Activated CD8-positive, alpha-beta memory T cell treated with anti-CD3 and anti-CD28 coated beads, Interleukin-2, amount 10 ng/mL, durations not matched to agents 7 days and 5 days (primary cell): ENCODE data around the gene HOXA5. TPM values are rescaled to one million over a fixed set of nuclear protein-coding genes. Genes with fewer than 3 reads are reported as not detected.

Experiments
- ATAC-seq: fragments of 150-1000 bp; cut with Tn5 transposase; one replicate; pipeline ENCODE4 v1.10.0; 2021; ENCODE audit warnings: moderate library complexity
- CTCF ChIA-PET: fragments of 350-600 bp; sonication (Branson Sonifier 250); formaldehyde crosslinking; loops from one replicate; lab custom pipeline; 2021; ENCODE audit warnings: antibody characterized with exemption; lab: Charles Lee
- DNase-seq: peaks from one replicate; pipeline ENCODE4 v3.0.0-alpha.2; 2020
- H3K27ac Mint-ChIP-seq: one replicate; pipeline ENCODE4 v1.8.0; 2021; ENCODE audit warnings: mild to moderate bottlenecking, mixed read lengths
- H3K27me3 Mint-ChIP-seq: one replicate; pipeline ENCODE4 v1.8.0; 2021; ENCODE audit warnings: mixed read lengths
- H3K36me3 Mint-ChIP-seq: one replicate; pipeline ENCODE4 v1.8.0; 2021; ENCODE audit warnings: mild to moderate bottlenecking, mixed read lengths
- H3K4me1 Mint-ChIP-seq: one replicate; pipeline ENCODE4 v1.8.0; 2021; ENCODE audit warnings: mixed read lengths
- H3K4me3 Mint-ChIP-seq: one replicate; pipeline ENCODE4 v1.8.0; 2021; ENCODE audit warnings: mild to moderate bottlenecking, moderate library complexity, mixed read lengths
- H3K9me3 Mint-ChIP-seq: one replicate; pipeline ENCODE4 v1.8.0; 2022; ENCODE audit warnings: low read depth, mixed read lengths
- total RNA-seq, 2 experiments: library from RNA; stranded (reverse); gene quantifications; one replicate each; pipeline ENCODE4 v1.2.3, GENCODE V29; 2021

HOXA5 gene
- total RNA-seq, 2 experiments from 2014 or later = not detected

DNA sequence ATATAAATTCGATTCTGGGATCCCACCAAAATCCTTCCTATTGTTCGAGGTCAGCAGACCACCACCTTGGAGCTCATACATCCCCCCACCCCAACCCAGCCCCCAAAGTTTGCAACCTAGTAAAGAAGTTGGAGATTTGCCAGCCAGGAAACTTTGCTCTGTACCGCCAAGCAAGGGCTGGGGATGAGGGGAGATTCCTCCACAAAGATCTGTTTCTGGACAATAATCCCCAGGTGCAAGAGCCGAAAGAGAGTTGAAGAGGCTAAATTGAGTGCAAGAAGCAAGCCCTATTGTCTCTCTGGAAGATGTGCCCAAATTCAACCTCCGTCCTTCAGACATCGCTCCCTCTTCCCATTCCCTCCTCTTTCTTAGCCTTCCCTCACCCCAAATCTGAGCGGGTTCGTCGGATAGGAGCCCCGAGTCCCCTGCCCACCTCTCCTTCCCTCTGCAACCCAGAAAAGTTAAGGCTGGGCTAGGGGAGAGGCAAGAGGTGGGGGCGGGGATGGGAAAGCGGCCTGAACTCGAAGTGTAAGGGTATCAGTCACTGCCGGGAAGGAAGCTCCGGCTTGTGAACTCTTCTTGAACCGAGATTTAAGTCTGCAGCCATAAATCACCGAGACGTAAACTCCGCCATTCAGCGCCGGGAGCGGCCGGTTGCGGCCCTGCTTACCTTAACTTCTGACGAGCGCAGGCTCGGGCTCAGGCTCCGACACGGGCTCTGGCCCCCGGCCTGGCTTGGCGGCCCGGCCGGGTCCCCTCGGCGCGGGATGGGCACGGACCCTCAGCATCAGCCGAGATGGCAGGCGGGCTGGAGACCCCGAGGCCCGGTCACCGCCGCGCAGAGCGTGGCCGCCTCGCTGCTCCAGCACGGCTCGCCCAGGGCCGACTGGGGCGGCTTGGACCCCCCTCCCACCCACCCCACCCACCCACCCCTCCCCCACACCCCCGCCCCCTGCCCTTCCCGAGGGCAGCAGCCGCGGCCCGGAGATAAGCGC, 30.2 kb downstream of the HOXA5 start:
- ATAC-seq (no peak), DNase-seq (no peak)
- Mint-ChIP-seq H3K4me1 (no peaks in the 10 kb centered on the region), H3K27ac (no peak overlapping the region), H3K9me3 (no peaks in the 10 kb centered on the region), H3K36me3 (no peaks in the 10 kb centered on the region), H3K4me3 (no peak overlapping the region), H3K27me3 (peaks cover 3% of the 10 kb centered on the region)
- CTCF ChIA-PET = no interaction called here

GRCh38 chr7:27112361-27112760, 31.1 kb downstream of the HOXA5 start:
- H3K27ac Mint-ChIP-seq = no peak overlapping the region
- DNase-seq (no peak), ATAC-seq (no peak)
- peaks cover 3% of the 10 kb centered on the region for H3K27me3 Mint-ChIP-seq
- CTCF ChIA-PET = no interaction called here
- no peaks in the 10 kb centered on the region for H3K9me3 Mint-ChIP-seq
- H3K36me3 Mint-ChIP-seq = no peaks in the 10 kb centered on the region
- no peaks in the 10 kb centered on the region for H3K4me1 Mint-ChIP-seq
- no peak overlapping the region for H3K4me3 Mint-ChIP-seq

- no peak for ATAC-seq
Measured at GRCh38 chr7:27111751-27112277, 31.7 kb downstream of the HOXA5 start.

GRCh38 chr7:27111042-27111750, 32.3 kb downstream of the HOXA5 start:
- ATAC-seq (no peak), DNase-seq (no peak)
- Mint-ChIP-seq H3K27ac (no peak overlapping the region), H3K27me3 (peaks cover 3% of the 10 kb centered on the region), H3K36me3 (no peaks in the 10 kb centered on the region), H3K4me1 (no peaks in the 10 kb centered on the region), H3K9me3 (no peaks in the 10 kb centered on the region), H3K4me3 (no peak overlapping the region)
- CTCF ChIA-PET = no interaction called here

More at GRCh38 chr7:27111751-27112277, 31.7 kb downstream of the HOXA5 start:
- H3K36me3 Mint-ChIP-seq = no peaks in the 10 kb centered on the region
- CTCF ChIA-PET = no interaction called here
- H3K4me3 Mint-ChIP-seq = no peak overlapping the region
- DNase-seq = no peak
- no peaks in the 10 kb centered on the region for H3K9me3 Mint-ChIP-seq
- H3K4me1 Mint-ChIP-seq = no peaks in the 10 kb centered on the region
- H3K27me3 Mint-ChIP-seq = peaks cover 3% of the 10 kb centered on the region
- H3K27ac Mint-ChIP-seq = no peak overlapping the region

- Mint-ChIP-seq H3K4me1 (no peaks in the 10 kb centered on the region), H3K36me3 (no peaks in the 10 kb centered on the region), H3K9me3 (no peaks in the 10 kb centered on the region), H3K27ac (no peak overlapping the region), H3K27me3 (peaks cover 11% of the 10 kb centered on the region), H3K4me3 (no peak overlapping the region)
- ATAC-seq = no peak
- CTCF ChIA-PET = interaction anchor here (0.6 kb wide), 1 partner anchor 8 kb away, joined by 3 read pairs; no protein-coding TSS in a partner anchor
- no peak for DNase-seq
Measured at GRCh38 chr7:27110186-27111031, 33.1 kb downstream of the HOXA5 start.

DNA sequence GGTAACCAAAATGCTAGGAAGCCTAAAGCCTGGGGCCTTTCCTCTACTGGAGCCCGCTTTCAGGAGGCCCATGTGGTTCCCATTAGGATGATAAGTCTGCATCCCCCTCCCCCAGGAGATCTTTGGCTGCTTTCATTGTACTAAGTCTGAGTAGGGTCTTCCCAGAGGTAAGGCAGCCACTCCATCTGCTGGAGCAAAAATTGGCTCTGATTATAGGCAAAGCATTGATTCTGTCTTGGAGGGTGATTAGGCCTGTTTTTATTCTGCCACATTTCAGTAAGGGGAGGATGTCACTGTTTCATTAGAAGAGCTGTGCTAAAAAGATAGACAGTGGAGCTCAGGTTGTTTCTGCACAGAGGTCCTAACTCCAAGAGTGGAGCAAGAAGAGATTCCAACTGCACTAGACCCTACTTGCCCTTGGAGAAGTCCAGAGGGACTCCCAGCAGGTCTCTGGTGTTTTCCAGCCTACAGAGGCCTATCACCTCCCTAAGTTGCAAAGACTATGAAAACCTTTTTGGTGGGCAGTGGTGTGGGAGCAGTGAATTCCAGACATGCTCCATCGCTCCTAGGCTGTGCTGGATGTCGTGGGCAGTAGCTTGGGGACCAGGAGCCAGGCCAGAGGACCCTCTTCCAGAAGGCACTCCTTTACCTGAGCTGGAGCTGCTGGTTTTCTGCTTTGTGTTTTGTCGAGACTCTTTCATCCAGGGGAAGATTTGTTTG, 33.9 kb downstream of the HOXA5 start:
- no peaks in the 10 kb centered on the region for H3K4me1 Mint-ChIP-seq
- H3K9me3 Mint-ChIP-seq = no peaks in the 10 kb centered on the region
- ATAC-seq (no peak), DNase-seq (no peak)
- CTCF ChIA-PET = interaction anchor here (0.6 kb wide), 1 partner anchor 9 kb away, joined by 3 read pairs; no protein-coding TSS in a partner anchor
- no peak overlapping the region for H3K4me3 Mint-ChIP-seq
- H3K36me3 Mint-ChIP-seq = no peaks in the 10 kb centered on the region
- peaks cover 15% of the 10 kb centered on the region for H3K27me3 Mint-ChIP-seq
- H3K27ac Mint-ChIP-seq = no peak overlapping the region

DNA sequence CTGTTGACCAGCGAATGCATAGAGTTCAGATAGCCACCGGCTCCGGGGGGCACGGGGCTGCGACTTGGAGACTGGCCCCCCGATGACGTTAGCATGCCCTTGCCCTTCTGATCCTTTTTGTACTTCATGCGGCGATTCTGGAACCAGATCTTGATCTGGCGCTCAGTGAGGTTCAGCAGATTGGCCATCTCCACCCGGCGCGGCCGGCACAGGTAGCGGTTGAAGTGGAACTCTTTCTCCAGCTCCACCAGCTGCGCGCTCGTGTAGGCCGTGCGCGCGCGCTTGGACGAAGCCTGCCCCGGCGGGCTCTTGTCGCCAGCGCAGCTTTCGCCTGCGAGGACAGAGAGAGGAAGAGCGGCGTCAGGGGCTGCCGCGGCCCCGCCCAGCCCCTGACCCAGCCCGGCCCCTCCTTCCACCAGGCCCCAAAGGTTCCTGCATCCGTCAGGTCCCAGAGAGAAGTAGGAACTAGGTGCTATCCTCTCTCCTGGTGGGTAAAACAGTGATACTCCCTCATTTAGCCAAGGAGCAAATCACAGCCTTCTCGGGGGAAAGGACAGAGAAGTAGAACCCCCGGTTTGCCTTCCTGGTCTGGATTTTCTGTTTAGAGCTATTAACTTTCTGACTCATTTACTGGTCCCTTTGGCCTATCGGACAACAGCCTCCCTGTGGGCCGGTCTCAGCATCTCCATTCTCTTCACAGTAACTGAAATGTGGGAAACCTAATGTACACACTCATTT, 34.9 kb downstream of the HOXA5 start:
- DNase-seq = no peak
- Mint-ChIP-seq H3K4me3 (no peak overlapping the region), H3K27ac (no peak overlapping the region), H3K4me1 (no peaks in the 10 kb centered on the region), H3K27me3 (peaks cover 26% of the 10 kb centered on the region), H3K9me3 (no peaks in the 10 kb centered on the region), H3K36me3 (no peaks in the 10 kb centered on the region)
- no peak for ATAC-seq
- CTCF ChIA-PET = no interaction called here

- CTCF ChIA-PET = no interaction called here
- peaks cover 3% of the 10 kb centered on the region for H3K4me1 Mint-ChIP-seq
- no peak overlapping the region for H3K27ac Mint-ChIP-seq
- H3K9me3 Mint-ChIP-seq = no peaks in the 10 kb centered on the region
- peaks cover 35% of the 10 kb centered on the region for H3K27me3 Mint-ChIP-seq
- DNase-seq (no peak), ATAC-seq (no peak)
- no peak overlapping the region for H3K4me3 Mint-ChIP-seq
- peaks cover 2% of the 10 kb centered on the region for H3K36me3 Mint-ChIP-seq
Measured at GRCh38 chr7:27107391-27108381, 35.8 kb downstream of the HOXA5 start.

- ATAC-seq (no peak), DNase-seq (no peak)
- Mint-ChIP-seq H3K9me3 (no peaks in the 10 kb centered on the region), H3K4me3 (no peak overlapping the region), H3K27me3 (peaks cover 40% of the 10 kb centered on the region), H3K4me1 (peaks cover 7% of the 10 kb centered on the region), H3K36me3 (peaks cover 2% of the 10 kb centered on the region), H3K27ac (no peak overlapping the region)
- CTCF ChIA-PET = no interaction called here
Measured at GRCh38 chr7:27106901-27107240, 36.6 kb downstream of the HOXA5 start.

- Mint-ChIP-seq H3K4me1 (peaks cover 11% of the 10 kb centered on the region), H3K36me3 (peaks cover 2% of the 10 kb centered on the region), H3K9me3 (no peaks in the 10 kb centered on the region), H3K27ac (no peak overlapping the region), H3K4me3 (no peak overlapping the region), H3K27me3 (peaks cover 44% of the 10 kb centered on the region)
- CTCF ChIA-PET = interaction anchor here (1.2 to 2.4 kb wide), 2 partner anchors 10 to 45 kb away, joined by 3 to 6 read pairs; no protein-coding TSS in a partner anchor
- ATAC-seq (no peak), DNase-seq (no peak)
Measured at GRCh38 chr7:27106181-27106900, 37.1 kb downstream of the HOXA5 start.
